Right lobe of liver (tissue), 6 donors: Measurements from ENCODE around the gene BASP1. TPM values are rescaled to one million over a fixed set of nuclear protein-coding genes. Genes with fewer than 3 reads are reported as not detected.

ENCODE experiments used
- ATAC-seq, 4 donors: fragments of 200-7000 bp; cut with Tn5 transposase; one replicate each; pipeline ENCODE4 v1.9.1; 2020; ENCODE audit warnings: mild to moderate bottlenecking in 4 of 4, moderate library complexity in 4 of 4
- DNase-seq, 3 donors: peaks; one replicate each; pipeline ENCODE4 v3.0.0-alpha.2; 2020
- H3K27ac ChIP-seq, 3 donors: fragments of 200-600 bp; one replicate each; pipeline ENCODE4 v1.8.0; 2022
- H3K27me3 ChIP-seq, 2 donors: fragments of 200-600 bp; one replicate each; pipeline ENCODE4 v1.8.0; 2022
- H3K36me3 ChIP-seq, 4 donors: fragments of 200-600 bp; sonication (generic) in 1 of 4; one replicate each; pipeline versions ENCODE4 v1.5.1 to v1.8.0; 2017 to 2022; ENCODE audit warnings: control low read depth in 1 of 4
- H3K4me1 ChIP-seq, 4 donors: fragments of 200-600 bp; sonication (generic) in 1 of 4; one replicate each; pipeline versions ENCODE4 v1.5.1 to v1.8.0; 2017 to 2022; ENCODE audit warnings: control low read depth in 1 of 4
- H3K4me3 ChIP-seq, 3 donors: fragments of 200-600 bp; one replicate each; pipeline ENCODE4 v1.8.0; 2022
- H3K9me3 ChIP-seq, 4 donors: fragments of 200-600 bp; sonication (generic) in 1 of 4; one replicate each; pipeline versions ENCODE4 v1.5.1 to v1.8.0; 2017 to 2022; ENCODE audit warnings: control low read depth in 1 of 4
- POLR2A ChIP-seq: fragments of 450-650 bp; IDR thresholded peaks from one replicate; pipeline ENCODE4 v1.6.1; 2017; ENCODE audit warnings: antibody characterized with exemption, mild to moderate bottlenecking
- WGBS: methylation state at CpG from one replicate; pipeline ENCODE4 v1.1.6; 2018; ENCODE audit warnings: low coverage, low lambda C conversion rate; ENCODE audit not compliant: insufficient coverage; ENCODE audit errors: missing lambda C conversion rate; 5-methylcytosine and 5-hydroxymethylcytosine counted together
- intact Hi-C, 2 donors: fragments of 100-400 bp; cut with DNase I; formaldehyde crosslinking; loops; one replicate each; pipeline versions ENCODE4 v1.11.2 to v1.14.1; 2022
- total RNA-seq, 6 experiments: library from RNA; depleted of rRNA in 2 of 6; stranded (reverse); fragments of >200 nt in 2 of 6; fragmentation: NEBNext Ultra II Directional in 3 of 6; extraction: Animal tissue kit (Norgen Biotek cat#: 25700) in 3 of 6; gene quantifications; one replicate each; pipeline versions ENCODE4 v1.1.0 to v1.2.4, GENCODE V29; 2016 to 2023
- TF ChIP-seq, protein P1 (sequence below), 4 donors: fragments of 200-600 bp in 3 of 4; fragments of 450-650 bp in 1 of 4; IDR thresholded peaks; one replicate each; pipeline versions ENCODE4 v1.5.1 to v1.8.0; 2016 to 2022; ENCODE audit warnings: antibody characterized with exemption in 4 of 4, mild to moderate bottlenecking in 2 of 4
- donor health status: DM: no; HTN: yes; CAD: no.
- donor health status: DM: no; HTN: no; CAD: no.
- donor health status: DM: no; HTN: no; CAD: no.
- donor health status: DM: no; HTN: yes; CAD: no.
- donor health status: DM: no; HTN: yes; CAD: no.

Gene BASP1
- total RNA-seq, 6 experiments from 2014 or later: 2.6 to 11.2 (median 4.7) TPM

DNA sequence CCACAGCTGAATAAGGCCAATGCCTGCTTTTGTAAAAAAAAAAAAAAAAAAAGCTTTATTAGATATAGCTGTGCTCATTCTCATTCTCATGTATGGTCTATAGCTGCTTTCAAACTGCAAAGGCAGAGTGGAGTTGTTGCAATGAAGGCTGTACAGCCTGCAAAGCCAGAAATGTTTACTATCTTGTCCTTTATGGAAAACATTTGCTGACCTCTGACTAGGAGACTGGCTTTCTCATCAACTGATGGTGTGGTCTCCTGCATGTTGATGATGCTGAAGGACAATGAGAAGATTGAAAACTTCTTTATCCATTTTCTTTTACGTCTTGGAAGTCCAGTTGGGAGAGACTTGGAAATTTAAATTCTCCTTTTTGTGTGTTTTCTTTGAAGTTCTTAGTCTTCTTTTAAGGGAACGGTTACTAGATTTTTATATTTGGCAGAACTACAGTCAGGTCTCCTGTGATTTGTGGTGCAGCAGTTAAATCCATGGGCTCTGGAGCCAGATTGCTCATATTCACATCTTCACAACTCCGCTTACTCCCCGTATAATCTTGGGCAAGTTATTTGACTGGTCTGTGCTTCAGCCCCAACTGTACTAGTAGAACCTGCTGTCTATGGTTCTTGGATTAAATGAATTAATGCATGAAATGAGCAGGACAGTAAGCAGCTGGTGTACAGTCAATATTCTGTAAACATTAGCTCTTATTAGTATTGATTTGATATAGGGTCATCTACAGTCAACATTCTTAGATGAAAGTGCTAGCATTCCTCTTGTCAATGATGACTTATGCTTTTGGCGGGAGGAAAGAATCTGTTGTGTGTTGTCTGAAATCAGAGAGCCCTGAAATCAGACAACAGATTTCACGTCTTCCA is 39.7 kb upstream of the BASP1 start:
- intact Hi-C loops: no loop called here
- H3K9me3 ChIP-seq: no peaks in the 10 kb centered on the region
- H3K36me3 ChIP-seq: no peaks in the 10 kb centered on the region
- no peak overlapping the region for H3K4me3 ChIP-seq
- TF ChIP-seq, protein P1, sequence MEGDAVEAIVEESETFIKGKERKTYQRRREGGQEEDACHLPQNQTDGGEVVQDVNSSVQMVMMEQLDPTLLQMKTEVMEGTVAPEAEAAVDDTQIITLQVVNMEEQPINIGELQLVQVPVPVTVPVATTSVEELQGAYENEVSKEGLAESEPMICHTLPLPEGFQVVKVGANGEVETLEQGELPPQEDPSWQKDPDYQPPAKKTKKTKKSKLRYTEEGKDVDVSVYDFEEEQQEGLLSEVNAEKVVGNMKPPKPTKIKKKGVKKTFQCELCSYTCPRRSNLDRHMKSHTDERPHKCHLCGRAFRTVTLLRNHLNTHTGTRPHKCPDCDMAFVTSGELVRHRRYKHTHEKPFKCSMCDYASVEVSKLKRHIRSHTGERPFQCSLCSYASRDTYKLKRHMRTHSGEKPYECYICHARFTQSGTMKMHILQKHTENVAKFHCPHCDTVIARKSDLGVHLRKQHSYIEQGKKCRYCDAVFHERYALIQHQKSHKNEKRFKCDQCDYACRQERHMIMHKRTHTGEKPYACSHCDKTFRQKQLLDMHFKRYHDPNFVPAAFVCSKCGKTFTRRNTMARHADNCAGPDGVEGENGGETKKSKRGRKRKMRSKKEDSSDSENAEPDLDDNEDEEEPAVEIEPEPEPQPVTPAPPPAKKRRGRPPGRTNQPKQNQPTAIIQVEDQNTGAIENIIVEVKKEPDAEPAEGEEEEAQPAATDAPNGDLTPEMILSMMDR (IDR thresholded peaks at IDR 0.05): no peak
- TF ChIP-seq POLR2A: no peak
- H3K27me3 ChIP-seq: no peaks in the 10 kb centered on the region
- DNase-seq (no peak), ATAC-seq (no peak)
- H3K27ac ChIP-seq: no peak overlapping the region
- WGBS: 55% methylated on average over 6 of the region's 6 CpGs
- H3K4me1 ChIP-seq: no peaks in the 10 kb centered on the region

DNA sequence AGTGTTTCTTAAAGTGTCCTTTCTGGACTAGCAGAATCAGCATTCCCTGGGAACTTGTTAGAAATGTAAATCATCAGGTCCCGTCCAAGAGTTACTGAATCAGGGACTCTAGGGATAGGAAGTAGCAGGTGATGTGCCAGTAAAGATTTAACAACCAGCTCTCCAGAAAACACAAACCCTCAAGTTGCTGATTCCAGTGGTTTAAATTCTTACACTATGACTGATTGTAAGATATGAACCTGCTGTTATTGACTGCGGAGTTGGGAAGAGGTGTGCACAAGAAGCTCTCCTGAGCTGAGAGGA is 39.1 kb upstream of the BASP1 start:
- H3K27me3 ChIP-seq: no peaks in the 10 kb centered on the region
- intact Hi-C loops: no loop called here
- no peaks in the 10 kb centered on the region for H3K4me1 ChIP-seq
- ATAC-seq (no peak), DNase-seq (no peak)
- H3K4me3 ChIP-seq: no peak overlapping the region
- 67% methylated on average over 1 of the region's 2 CpGs for WGBS
- no peak for TF ChIP-seq POLR2A
- TF ChIP-seq, protein P1 (IDR thresholded peaks at IDR 0.05): no peak
- no peaks in the 10 kb centered on the region for H3K9me3 ChIP-seq
- H3K36me3 ChIP-seq: no peaks in the 10 kb centered on the region
- H3K27ac ChIP-seq: no peak overlapping the region

GRCh38 chr5:17180330-17180843 is 37.0 kb upstream of the BASP1 start:
- Histone ChIP-seq H3K4me1 (no peaks in the 10 kb centered on the region), H3K27me3 (no peaks in the 10 kb centered on the region), H3K4me3 (no peak overlapping the region), H3K27ac (no peak overlapping the region), H3K9me3 (no peaks in the 10 kb centered on the region), H3K36me3 (no peaks in the 10 kb centered on the region)
- 57% methylated on average over 6 of the region's 6 CpGs for WGBS
- DNase-seq (no peak), ATAC-seq (no peak)
- intact Hi-C loops: loop anchor here in 1 of 2 donors (10.0 kb wide), 1 partner anchor 386 kb away; no protein-coding TSS in a partner anchor
- no peak for TF ChIP-seq POLR2A
- TF ChIP-seq, protein P1 (IDR thresholded peaks at IDR 0.05): no peak

GRCh38 chr5:17180864-17181723 is 36.3 kb upstream of the BASP1 start:
- H3K27me3 ChIP-seq: no peaks in the 10 kb centered on the region
- intact Hi-C loops: loop anchor here in 1 of 2 donors (10.0 kb wide), 1 partner anchor 386 kb away; no protein-coding TSS in a partner anchor
- no peak overlapping the region for H3K27ac ChIP-seq

More at GRCh38 chr5:17180864-17181723, 36.3 kb upstream of the BASP1 start:
- no peaks in the 10 kb centered on the region for H3K4me1 ChIP-seq
- H3K4me3 ChIP-seq: no peak overlapping the region
- ATAC-seq: peak in 3 of 4 donors; percentile 23 to 25 (median 23)
- TF ChIP-seq POLR2A: no peak
- TF ChIP-seq, protein P1 (IDR thresholded peaks at IDR 0.05): no peak
- no peaks in the 10 kb centered on the region for H3K36me3 ChIP-seq
- no peak for DNase-seq
- H3K9me3 ChIP-seq: no peaks in the 10 kb centered on the region
- WGBS: 63% methylated on average over 9 of the region's 11 CpGs
